HepG2 (cell line): ENCODE results near the gene CFL1. TPM values are rescaled to one million over a fixed set of nuclear protein-coding genes. Genes with fewer than 3 reads are reported as not detected.
A peak's percentile ranks its signal among the peaks of the same experiment; 100 is the strongest.

Experiments used
- polyA plus RNA-seq, 8 experiments: library from polyadenylated mRNA; depleted of rRNA in 3 of 8; stranded (reverse) in 7 of 8; unstranded in 1 of 8; fragments of >200 nt; fragmentation: Illumina TruSeq in 4 of 8; extraction: Trizol in 4 of 8; gene quantifications; 2 replicates each; pipeline versions ENCODE4 v1.2.1 to v1.2.3, GENCODE V29; 2011 to 2016; ENCODE audit warnings: low read depth in 4 of 8, missing spikeins in 1 of 8, mixed read lengths in 1 of 8; ENCODE audit not compliant: insufficient read depth in 1 of 8
- total RNA-seq, 5 experiments: library from RNA; depleted of rRNA; stranded (reverse); fragments of >200 nt; fragmentation: Illumina TruSeq; extraction: Trizol; gene quantifications; 2 replicates each; pipeline ENCODE4 v1.2.3, GENCODE V29; 2016; ENCODE audit warnings: low read depth in 1 of 5
- TF ChIP-seq, protein P1 (sequence below): sonication (generic); formaldehyde crosslinking; IDR thresholded peaks from 2 replicates; pipeline ENCODE4 v1.4.0; 2020; ENCODE audit warnings: missing genetic modification reagents, borderline replicate concordance
- TF ChIP-seq, protein P2 (sequence below), 2 experiments: fragments of 450-650 bp in 1 of 2; sonication (generic) in 1 of 2; formaldehyde crosslinking in 1 of 2; IDR thresholded peaks; 2 replicates each; pipeline versions ENCODE4 v1.6.1 to v1.8.0; 2016 to 2022; ENCODE audit warnings: antibody characterized with exemption in 1 of 2, mild to moderate bottlenecking in 1 of 2, missing genetic modification reagents in 1 of 2
- TF ChIP-seq, protein P3 (sequence below): sonication (generic); formaldehyde crosslinking; IDR thresholded peaks from 2 replicates; pipeline ENCODE4 v1.9.0; 2021; ENCODE audit warnings: mild to moderate bottlenecking, missing genetic modification reagents
- TF ChIP-seq, protein P4 (sequence below): sonication (generic); formaldehyde crosslinking; IDR thresholded peaks from 2 replicates; pipeline ENCODE4 v1.8.0; 2022; ENCODE audit warnings: mild to moderate bottlenecking, missing genetic modification reagents, moderate library complexity
- TF ChIP-seq, protein P5 (sequence below): sonication (generic); formaldehyde crosslinking; IDR thresholded peaks from 2 replicates; pipeline ENCODE4 v1.4.0; 2020; ENCODE audit warnings: missing genetic modification reagents, borderline replicate concordance

Gene CFL1
- total and polyA plus RNA-seq, 2 of the 13 experiments (the other 11 are each of a cell fraction or from before 2014, with no cell fraction given) = 379 to 383 TPM

DNA sequence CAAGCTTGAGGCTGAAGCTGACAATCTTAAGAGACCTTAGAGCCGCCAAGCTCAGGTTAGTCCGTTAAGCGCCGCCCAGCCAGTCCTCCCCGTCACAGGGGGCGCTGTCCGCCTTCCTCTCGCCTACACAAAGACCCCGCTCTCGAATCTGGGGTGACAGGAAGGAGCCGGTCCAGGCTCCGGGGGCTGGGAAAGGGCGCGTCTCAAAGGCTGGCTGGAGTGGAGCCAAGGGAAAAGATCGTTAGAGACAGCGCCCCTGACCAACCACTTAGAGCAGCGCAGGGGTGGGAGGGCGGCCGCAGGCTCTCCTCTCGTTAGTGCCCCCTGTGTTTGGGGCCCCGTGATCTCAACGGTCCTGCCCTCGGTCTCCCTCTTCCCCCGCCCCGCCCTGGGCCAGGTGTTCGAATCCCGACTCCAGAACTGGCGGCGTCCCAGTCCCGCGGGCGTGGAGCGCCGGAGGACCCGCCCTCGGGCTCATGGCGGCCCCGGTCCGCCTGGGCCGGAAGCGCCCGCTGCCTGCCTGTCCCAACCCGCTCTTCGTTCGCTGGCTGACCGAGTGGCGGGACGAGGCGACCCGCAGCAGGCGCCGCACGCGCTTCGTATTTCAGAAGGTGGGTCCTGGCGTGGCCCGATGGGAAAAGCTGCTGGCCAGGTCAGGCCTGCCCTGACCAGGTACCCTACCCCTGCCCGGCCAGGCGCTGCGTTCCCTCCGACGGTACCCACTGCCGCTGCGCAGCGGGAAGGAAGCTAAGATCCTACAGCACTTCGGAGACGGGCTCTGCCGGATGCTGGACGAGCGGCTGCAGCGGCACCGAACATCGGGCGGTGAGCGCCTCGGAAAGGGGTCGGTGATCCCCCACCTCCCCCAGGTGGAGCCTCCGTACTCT lies 2.5 kb upstream of the CFL1 start, which contains the start of gene MUS81 (continued):
- TF ChIP-seq, protein P1, sequence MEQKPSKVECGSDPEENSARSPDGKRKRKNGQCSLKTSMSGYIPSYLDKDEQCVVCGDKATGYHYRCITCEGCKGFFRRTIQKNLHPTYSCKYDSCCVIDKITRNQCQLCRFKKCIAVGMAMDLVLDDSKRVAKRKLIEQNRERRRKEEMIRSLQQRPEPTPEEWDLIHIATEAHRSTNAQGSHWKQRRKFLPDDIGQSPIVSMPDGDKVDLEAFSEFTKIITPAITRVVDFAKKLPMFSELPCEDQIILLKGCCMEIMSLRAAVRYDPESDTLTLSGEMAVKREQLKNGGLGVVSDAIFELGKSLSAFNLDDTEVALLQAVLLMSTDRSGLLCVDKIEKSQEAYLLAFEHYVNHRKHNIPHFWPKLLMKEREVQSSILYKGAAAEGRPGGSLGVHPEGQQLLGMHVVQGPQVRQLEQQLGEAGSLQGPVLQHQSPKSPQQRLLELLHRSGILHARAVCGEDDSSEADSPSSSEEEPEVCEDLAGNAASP (CRISPR knock-in tag) = peak; percentile 15
- TF ChIP-seq, protein P2, sequence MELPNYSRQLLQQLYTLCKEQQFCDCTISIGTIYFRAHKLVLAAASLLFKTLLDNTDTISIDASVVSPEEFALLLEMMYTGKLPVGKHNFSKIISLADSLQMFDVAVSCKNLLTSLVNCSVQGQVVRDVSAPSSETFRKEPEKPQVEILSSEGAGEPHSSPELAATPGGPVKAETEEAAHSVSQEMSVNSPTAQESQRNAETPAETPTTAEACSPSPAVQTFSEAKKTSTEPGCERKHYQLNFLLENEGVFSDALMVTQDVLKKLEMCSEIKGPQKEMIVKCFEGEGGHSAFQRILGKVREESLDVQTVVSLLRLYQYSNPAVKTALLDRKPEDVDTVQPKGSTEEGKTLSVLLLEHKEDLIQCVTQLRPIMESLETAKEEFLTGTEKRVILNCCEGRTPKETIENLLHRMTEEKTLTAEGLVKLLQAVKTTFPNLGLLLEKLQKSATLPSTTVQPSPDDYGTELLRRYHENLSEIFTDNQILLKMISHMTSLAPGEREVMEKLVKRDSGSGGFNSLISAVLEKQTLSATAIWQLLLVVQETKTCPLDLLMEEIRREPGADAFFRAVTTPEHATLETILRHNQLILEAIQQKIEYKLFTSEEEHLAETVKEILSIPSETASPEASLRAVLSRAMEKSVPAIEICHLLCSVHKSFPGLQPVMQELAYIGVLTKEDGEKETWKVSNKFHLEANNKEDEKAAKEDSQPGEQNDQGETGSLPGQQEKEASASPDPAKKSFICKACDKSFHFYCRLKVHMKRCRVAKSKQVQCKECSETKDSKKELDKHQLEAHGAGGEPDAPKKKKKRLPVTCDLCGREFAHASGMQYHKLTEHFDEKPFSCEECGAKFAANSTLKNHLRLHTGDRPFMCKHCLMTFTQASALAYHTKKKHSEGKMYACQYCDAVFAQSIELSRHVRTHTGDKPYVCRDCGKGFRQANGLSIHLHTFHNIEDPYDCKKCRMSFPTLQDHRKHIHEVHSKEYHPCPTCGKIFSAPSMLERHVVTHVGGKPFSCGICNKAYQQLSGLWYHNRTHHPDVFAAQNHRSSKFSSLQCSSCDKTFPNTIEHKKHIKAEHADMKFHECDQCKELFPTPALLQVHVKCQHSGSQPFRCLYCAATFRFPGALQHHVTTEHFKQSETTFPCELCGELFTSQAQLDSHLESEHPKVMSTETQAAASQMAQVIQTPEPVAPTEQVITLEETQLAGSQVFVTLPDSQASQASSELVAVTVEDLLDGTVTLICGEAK (IDR thresholded peaks at IDR 0.05) = no peak
- TF ChIP-seq, protein P2 (CRISPR knock-in tag; IDR thresholded peaks at IDR 0.05) = peak; percentile 69; the same call in 1 of the 2 replicates
- TF ChIP-seq, protein P3, sequence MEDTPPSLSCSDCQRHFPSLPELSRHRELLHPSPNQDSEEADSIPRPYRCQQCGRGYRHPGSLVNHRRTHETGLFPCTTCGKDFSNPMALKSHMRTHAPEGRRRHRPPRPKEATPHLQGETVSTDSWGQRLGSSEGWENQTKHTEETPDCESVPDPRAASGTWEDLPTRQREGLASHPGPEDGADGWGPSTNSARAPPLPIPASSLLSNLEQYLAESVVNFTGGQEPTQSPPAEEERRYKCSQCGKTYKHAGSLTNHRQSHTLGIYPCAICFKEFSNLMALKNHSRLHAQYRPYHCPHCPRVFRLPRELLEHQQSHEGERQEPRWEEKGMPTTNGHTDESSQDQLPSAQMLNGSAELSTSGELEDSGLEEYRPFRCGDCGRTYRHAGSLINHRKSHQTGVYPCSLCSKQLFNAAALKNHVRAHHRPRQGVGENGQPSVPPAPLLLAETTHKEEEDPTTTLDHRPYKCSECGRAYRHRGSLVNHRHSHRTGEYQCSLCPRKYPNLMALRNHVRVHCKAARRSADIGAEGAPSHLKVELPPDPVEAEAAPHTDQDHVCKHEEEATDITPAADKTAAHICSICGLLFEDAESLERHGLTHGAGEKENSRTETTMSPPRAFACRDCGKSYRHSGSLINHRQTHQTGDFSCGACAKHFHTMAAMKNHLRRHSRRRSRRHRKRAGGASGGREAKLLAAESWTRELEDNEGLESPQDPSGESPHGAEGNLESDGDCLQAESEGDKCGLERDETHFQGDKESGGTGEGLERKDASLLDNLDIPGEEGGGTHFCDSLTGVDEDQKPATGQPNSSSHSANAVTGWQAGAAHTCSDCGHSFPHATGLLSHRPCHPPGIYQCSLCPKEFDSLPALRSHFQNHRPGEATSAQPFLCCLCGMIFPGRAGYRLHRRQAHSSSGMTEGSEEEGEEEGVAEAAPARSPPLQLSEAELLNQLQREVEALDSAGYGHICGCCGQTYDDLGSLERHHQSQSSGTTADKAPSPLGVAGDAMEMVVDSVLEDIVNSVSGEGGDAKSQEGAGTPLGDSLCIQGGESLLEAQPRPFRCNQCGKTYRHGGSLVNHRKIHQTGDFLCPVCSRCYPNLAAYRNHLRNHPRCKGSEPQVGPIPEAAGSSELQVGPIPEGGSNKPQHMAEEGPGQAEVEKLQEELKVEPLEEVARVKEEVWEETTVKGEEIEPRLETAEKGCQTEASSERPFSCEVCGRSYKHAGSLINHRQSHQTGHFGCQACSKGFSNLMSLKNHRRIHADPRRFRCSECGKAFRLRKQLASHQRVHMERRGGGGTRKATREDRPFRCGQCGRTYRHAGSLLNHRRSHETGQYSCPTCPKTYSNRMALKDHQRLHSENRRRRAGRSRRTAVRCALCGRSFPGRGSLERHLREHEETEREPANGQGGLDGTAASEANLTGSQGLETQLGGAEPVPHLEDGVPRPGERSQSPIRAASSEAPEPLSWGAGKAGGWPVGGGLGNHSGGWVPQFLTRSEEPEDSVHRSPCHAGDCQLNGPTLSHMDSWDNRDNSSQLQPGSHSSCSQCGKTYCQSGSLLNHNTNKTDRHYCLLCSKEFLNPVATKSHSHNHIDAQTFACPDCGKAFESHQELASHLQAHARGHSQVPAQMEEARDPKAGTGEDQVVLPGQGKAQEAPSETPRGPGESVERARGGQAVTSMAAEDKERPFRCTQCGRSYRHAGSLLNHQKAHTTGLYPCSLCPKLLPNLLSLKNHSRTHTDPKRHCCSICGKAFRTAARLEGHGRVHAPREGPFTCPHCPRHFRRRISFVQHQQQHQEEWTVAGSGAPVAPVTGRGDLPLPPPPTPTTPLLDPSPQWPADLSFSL (CRISPR knock-in tag) = no peak; the same call in 1 of the 2 replicates
- TF ChIP-seq, protein P4, sequence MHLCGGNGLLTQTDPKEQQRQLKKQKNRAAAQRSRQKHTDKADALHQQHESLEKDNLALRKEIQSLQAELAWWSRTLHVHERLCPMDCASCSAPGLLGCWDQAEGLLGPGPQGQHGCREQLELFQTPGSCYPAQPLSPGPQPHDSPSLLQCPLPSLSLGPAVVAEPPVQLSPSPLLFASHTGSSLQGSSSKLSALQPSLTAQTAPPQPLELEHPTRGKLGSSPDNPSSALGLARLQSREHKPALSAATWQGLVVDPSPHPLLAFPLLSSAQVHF (CRISPR knock-in tag) = no peak
- TF ChIP-seq, protein P5, sequence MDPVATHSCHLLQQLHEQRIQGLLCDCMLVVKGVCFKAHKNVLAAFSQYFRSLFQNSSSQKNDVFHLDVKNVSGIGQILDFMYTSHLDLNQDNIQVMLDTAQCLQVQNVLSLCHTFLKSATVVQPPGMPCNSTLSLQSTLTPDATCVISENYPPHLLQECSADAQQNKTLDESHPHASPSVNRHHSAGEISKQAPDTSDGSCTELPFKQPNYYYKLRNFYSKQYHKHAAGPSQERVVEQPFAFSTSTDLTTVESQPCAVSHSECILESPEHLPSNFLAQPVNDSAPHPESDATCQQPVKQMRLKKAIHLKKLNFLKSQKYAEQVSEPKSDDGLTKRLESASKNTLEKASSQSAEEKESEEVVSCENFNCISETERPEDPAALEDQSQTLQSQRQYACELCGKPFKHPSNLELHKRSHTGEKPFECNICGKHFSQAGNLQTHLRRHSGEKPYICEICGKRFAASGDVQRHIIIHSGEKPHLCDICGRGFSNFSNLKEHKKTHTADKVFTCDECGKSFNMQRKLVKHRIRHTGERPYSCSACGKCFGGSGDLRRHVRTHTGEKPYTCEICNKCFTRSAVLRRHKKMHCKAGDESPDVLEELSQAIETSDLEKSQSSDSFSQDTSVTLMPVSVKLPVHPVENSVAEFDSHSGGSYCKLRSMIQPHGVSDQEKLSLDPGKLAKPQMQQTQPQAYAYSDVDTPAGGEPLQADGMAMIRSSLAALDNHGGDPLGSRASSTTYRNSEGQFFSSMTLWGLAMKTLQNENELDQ (CRISPR knock-in tag) = no peak; the same call in 1 of the 2 replicates
